IPS-18a (cell line): ENCODE data around the gene HCAR1.
"Not testable (repeated sequence)": the region's sequence is repeated elsewhere in the genome, so short reads cannot be mapped to it uniquely, and the experiment has no call there.

Experiments
- H3K27ac ChIP-seq: one replicate; pipeline ENCODE4 v1.5.1; 2013; ENCODE audit warnings: low read length
- H3K27me3 ChIP-seq: one replicate; pipeline ENCODE4 v1.6.1; 2013; ENCODE audit warnings: mild to moderate bottlenecking, low read length; ENCODE audit not compliant: control insufficient read depth, insufficient read depth
- H3K36me3 ChIP-seq: one replicate; pipeline ENCODE4 v1.6.1; 2013; ENCODE audit warnings: low read depth, low read length; ENCODE audit not compliant: control insufficient read depth
- H3K4me1 ChIP-seq: one replicate; pipeline ENCODE4 v1.6.1; 2013; ENCODE audit warnings: low read depth, low read length; ENCODE audit not compliant: control insufficient read depth
- H3K4me3 ChIP-seq: one replicate; pipeline ENCODE4 v1.5.1; 2013; ENCODE audit warnings: low read length
- H3K9ac ChIP-seq: one replicate; pipeline ENCODE4 v1.6.1; 2013; ENCODE audit warnings: mild to moderate bottlenecking, low read length, moderate library complexity
- H3K9me3 ChIP-seq: one replicate; pipeline ENCODE4 v1.6.1; 2013; ENCODE audit warnings: low read depth, low read length; ENCODE audit not compliant: control insufficient read depth

Gene HCAR1, protein sequence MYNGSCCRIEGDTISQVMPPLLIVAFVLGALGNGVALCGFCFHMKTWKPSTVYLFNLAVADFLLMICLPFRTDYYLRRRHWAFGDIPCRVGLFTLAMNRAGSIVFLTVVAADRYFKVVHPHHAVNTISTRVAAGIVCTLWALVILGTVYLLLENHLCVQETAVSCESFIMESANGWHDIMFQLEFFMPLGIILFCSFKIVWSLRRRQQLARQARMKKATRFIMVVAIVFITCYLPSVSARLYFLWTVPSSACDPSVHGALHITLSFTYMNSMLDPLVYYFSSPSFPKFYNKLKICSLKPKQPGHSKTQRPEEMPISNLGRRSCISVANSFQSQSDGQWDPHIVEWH

DNA sequence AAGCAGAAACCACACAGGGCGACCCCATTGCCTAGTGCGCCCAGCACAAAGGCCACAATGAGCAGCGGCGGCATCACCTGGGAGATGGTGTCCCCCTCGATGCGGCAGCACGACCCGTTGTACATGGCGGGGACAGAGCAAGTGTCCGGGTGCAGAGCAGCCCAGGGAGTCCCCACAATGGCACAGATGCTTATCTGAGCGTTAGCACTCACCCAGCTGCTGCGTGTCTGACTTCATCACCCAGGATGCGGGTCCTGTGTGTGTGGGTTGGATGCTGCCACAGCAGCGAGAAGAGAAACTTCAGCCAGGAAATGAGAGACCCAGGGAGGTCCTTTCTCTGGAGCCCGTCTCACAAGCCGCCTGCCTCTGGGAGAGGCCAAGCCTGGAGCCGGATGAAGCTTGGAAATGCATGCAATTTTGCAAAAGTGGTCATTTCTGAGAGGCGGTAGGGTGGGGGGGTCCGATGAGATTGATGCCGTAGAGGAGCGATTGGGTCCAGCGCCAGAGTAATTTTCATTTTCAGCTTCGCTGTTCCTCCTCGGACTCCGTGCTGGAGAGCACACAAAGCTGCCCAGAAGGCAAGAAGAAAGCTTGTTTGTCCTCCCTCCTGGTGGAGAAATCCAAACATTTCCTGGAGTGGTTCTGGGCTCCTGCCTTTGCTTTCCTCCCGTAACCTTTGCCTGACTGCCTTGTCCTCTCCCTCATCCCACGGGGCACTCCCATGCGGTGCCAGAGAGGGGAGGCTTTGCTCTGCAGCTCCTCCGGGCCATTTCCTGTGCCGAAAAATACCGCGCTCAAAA lies at the start of gene HCAR1:
TSS of gene HCAR1 (minus strand) at position 630 of the 800 bp plus-strand sequence. CDS start at position 125, 505 bp downstream.
- no peaks in the 10 kb centered on the region for H3K9me3 ChIP-seq
- no peaks in the 10 kb centered on the region for H3K4me1 ChIP-seq
- no peaks in the 10 kb centered on the region for H3K27me3 ChIP-seq
- H3K36me3 ChIP-seq, result no peaks in the 10 kb centered on the region
- no peak within 1 kb of the TSS for H3K9ac ChIP-seq
- no peak within 1 kb of the TSS for H3K27ac ChIP-seq
- H3K4me3 ChIP-seq, result no peak within 1 kb of the TSS

DNA sequence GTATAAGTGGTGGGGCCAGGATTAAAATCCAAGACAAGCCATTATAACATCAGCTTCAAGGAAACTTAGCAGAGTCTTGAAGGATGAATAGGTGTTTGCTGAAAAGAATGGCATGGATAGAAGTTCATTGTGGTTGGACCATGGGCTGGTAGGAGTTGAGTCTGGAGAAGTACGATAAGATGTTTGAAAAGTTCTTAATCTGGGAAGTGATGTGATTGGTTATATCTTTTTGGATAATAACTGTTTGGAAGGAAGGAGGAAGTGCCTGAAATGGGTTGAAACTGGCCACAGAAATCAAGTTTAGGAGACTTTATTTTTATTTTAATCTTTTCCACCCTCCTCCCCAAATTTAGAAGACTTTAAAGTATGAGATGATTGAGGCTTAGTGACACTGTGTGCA lies 26.9 kb upstream of the HCAR1 start:
- H3K36me3 ChIP-seq, result peaks cover 80% of the 10 kb centered on the region
- no peak overlapping the region for H3K9ac ChIP-seq
- no peaks in the 10 kb centered on the region for H3K9me3 ChIP-seq
- H3K27me3 ChIP-seq, result no peaks in the 10 kb centered on the region
- no peak overlapping the region for H3K27ac ChIP-seq
- H3K4me1 ChIP-seq, result peaks cover 7% of the 10 kb centered on the region
- H3K4me3 ChIP-seq, result no peak overlapping the region

DNA sequence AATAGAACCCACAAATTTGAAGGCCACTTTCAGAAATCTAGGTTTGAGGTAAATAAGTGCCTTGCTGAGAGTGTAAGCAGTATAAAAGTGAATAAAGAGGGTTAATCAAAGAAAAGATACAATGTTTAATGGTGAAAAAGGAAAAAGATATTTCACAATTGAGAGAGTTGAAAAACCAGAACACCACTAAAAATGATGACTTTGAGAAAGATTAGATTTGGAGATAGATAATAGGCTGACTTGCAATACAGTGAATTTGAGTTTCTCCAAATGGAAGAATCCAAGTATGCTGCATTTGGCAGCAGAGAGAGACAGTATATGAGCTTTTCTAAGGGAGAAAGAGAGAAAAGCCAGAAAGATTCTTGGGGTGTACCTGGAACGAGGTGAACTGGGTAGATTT lies 24.1 kb upstream of the HCAR1 start:
- Histone ChIP-seq H3K27ac (no peak overlapping the region), H3K9ac (no peak overlapping the region), H3K4me3 (no peak overlapping the region), H3K27me3 (no peaks in the 10 kb centered on the region), H3K4me1 (peaks cover 10% of the 10 kb centered on the region), H3K36me3 (peaks cover 57% of the 10 kb centered on the region), H3K9me3 (no peaks in the 10 kb centered on the region)

DNA sequence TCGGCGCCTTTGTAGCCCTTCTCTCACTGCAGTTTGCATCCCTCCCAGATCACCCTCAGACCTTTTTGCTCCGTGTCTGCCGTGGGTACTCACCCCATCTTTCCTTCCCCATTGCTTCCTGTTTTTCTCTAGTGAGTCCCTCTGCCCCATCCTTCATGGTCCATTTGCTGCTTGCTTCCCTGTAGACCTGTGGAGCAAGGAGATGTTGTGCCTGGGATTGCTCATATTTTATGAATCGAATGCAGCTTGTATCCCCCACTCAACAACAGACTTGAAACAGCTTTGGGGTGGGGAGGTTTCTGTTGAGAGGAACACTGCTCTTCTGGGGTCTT lies 22.6 kb upstream of the HCAR1 start:
- H3K4me3 ChIP-seq, result peak overlapping the region; percentile 81
- H3K9ac ChIP-seq, result peak overlapping the region; percentile 93
- peaks cover 45% of the 10 kb centered on the region for H3K36me3 ChIP-seq
- H3K4me1 ChIP-seq, result peaks cover 10% of the 10 kb centered on the region
- no peaks in the 10 kb centered on the region for H3K9me3 ChIP-seq
- H3K27me3 ChIP-seq, result no peaks in the 10 kb centered on the region
- H3K27ac ChIP-seq, result peak overlapping the region; percentile 47

DNA sequence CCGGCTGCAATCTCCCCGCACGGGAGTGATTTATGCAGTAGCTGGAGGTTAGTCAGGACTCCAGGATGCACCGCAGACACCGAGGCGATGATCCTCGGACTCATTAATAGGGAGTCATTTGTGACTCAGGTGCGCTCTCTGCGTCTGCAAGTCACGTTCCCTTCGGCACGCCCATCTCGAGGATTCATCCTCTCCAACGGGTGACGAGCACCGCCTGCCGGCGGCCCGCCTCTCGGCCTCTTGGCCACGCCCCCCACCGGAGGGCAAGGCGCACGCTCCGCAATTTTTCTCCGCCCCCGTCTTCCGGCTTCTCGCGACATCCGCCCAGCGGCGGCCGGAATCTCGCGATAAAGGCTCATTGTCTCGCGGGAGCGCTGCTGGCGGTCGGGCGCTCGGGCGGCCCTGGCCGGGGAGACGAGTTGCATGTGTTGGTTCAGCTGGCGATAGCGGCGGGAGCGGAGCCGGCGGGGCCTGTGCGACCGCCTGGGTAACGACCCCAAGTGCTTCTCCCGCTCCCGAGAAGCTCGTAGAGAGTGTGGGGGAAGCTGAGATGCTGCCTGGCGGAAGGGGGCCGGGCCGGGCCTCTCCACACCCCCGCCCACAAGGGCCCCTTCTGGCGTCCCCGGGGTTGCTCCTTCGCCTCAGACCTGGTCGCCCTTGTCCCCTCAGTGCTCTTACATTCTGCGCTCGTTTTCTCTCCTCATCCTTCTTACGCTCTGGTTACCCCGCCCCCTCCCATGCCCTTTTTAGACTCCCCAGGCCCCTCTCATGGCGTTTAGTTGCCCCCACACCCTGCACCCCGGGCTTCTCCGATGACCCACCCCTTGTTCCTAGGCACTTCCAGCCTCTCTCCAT lies 22.0 kb upstream of the HCAR1 start, which contains the start of gene DENR:
TSS of gene DENR (plus strand) at position 361 of the 855 bp plus-strand sequence. CDS start 878 bp downstream, outside the sequence.
- H3K36me3 ChIP-seq, result peaks cover 39% of the 10 kb centered on the region
- H3K4me3 ChIP-seq, result peak within 1 kb of the TSS; percentile 81
- H3K27ac ChIP-seq, result peak within 1 kb of the TSS; percentile 47
- H3K9me3 ChIP-seq, result no peaks in the 10 kb centered on the region
- peaks cover 10% of the 10 kb centered on the region for H3K4me1 ChIP-seq
- H3K27me3 ChIP-seq, result no peaks in the 10 kb centered on the region
- peak within 1 kb of the TSS; percentile 93 for H3K9ac ChIP-seq

DNA sequence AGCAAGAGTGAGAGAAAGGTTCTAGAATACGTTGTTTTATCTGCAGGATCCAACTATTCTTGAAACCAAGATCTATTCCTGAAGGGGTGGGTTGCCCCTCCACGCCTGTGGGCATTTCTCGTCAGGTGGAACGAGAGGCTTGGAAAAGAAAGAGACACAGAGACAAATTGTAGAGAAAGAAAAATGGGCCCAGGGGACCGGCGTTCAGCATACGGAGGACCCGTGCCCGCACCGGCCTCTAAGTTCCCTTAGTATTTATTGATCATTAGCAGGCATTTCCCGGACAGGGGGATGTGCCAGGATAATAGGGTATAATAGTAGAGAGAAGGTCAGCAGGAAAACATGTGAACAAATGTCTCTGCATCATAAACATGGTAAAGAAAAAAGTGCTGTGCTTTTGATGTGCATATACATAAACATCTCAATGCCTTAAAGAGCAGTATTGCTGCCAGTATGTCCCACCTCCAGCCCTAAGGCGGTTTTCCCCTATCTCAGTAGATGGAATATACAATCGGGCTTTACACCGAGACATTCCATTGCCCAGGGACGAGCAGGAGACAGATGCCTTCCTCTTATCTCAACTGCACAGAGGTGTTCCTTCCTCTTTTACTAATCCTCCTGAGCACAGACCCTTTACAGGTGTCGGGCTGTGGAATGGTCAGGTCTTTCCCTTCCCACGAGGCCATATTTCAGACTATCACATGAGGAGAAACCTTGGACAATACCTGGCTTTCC lies 20.3 kb upstream of the HCAR1 start:
- H3K9me3 ChIP-seq, H3K4me1 ChIP-seq, H3K27me3 ChIP-seq: not testable (repeated sequence)
- peak overlapping the region; percentile 80 for H3K27ac ChIP-seq
- peak overlapping the region; percentile 93 for H3K9ac ChIP-seq
- H3K4me3 ChIP-seq, result peak overlapping the region; percentile 81
- H3K36me3 ChIP-seq, result peaks cover 22% of the 10 kb centered on the region

DNA sequence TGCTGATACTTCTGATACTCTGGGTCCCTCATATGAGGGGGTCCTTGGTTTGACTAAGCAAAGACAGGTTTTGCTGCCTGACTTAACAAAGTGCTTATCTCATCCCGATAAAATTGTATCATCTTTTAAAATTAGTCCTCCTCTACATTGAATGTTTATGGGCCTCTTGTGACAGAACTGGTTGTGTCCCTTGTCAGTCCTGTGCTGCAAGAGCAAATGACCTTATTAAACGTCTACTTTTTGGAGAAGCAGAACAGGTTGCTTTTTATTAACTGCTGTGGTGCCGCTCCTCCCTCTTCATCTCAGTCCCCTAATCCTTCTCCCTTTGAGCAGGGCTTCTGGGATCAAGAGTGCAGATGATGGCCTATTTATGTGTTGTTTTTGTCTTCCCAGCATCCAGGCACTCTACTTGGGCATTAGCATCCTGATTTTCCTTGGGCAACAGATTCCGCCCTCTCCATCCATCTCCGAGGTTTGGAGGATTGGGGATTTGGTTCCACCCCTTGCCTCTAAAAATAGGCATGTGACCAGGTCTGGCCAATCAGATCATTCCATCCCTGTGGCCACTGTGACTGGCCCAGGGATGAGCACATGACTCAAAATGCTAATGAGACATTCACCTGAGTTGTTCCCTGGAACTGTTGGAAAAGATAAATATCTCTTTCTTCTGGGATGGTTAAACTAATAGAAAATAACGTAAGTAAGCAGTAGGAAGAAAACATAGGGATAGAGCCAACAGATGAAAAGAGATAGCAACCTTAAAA lies 19.1 kb upstream of the HCAR1 start:
- peaks cover 10% of the 10 kb centered on the region for H3K4me1 ChIP-seq
- no peak overlapping the region for H3K9ac ChIP-seq
- no peak overlapping the region for H3K27ac ChIP-seq
- no peak overlapping the region for H3K4me3 ChIP-seq
- H3K9me3 ChIP-seq, result no peaks in the 10 kb centered on the region
- peaks cover 10% of the 10 kb centered on the region for H3K36me3 ChIP-seq
- no peaks in the 10 kb centered on the region for H3K27me3 ChIP-seq

DNA sequence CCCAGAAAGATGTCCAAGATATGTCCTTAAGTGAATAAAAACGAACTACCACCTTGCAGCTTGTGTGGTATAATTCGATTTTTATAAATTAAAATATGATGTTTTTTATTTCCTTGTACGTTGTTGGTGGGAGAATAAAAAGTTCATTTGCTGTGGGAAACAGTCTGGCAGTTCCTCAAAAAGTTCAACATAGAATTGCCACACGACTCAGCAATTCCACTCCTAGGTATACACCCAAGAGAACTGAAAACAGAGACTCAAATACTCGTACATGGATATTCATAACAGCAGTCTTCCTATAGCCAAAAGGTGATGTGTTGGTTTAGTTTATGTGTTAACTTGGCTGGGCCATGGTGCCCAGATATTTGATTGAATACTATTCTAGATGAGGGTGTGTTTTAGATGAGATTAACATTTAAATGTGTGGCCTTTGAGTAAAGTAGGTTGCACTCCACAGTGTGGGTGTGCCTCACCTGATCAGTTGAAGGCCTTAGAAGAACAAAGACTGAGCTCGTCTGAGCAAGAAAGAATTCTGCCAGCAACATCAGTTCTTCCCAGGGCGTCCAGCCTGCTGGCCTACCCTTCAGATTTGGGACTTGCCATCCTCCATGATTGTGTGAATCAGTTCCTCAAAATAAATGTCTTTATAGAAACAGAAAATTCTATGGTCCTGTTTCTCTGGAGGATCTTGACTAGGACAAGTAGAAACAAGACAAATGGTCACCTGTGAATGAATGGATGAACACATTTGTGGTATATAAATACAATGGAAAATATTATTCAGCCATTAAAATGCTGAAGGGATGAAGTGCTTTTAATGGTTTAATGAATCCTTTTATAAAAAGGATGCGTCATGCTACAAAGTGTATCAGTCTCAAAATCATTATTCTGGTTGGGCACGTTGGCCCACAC lies 16.8 kb upstream of the HCAR1 start:
- Histone ChIP-seq H3K4me1 (peaks cover 3% of the 10 kb centered on the region), H3K27ac (no peak overlapping the region), H3K27me3 (no peaks in the 10 kb centered on the region), H3K9ac (no peak overlapping the region), H3K36me3 (no peaks in the 10 kb centered on the region), H3K4me3 (no peak overlapping the region), H3K9me3 (no peaks in the 10 kb centered on the region)

DNA sequence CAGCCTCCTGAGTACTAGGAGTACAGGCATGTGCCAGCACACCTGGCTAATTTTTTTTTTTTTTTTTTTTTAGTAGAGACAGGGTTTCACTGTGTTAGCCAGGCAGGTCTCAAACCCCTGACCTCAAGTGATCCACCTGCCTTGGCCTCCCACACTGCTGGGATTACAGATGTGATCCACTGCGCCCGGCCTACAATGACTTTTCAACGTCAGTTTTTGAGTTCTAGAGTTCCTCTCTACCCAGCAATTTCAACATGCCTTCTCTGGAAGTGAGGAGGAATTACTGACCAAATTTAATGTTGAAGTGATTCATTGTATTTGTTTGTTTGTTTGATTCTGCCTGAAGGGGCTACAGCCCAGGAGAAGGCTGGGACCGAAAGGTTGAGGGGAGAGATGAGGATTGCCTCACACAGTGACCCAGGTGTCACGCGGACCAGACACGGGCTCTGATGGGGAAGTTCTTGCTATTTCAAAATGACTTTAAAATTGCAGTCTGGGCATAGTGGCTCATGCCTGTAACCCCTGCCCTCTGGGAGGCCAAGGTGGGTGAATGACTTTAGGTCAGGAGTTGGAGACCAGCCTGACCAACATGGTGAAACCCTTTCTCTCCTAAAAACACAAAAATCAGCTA lies 13.4 kb upstream of the HCAR1 start:
- no peak overlapping the region for H3K27ac ChIP-seq
- no peaks in the 10 kb centered on the region for H3K9me3 ChIP-seq
- no peaks in the 10 kb centered on the region for H3K27me3 ChIP-seq
- H3K4me3 ChIP-seq, result no peak overlapping the region
- H3K36me3 ChIP-seq, result no peaks in the 10 kb centered on the region
- no peak overlapping the region for H3K9ac ChIP-seq
- H3K4me1 ChIP-seq, result no peaks in the 10 kb centered on the region
